Sigmoid colon (tissue), 4 donors: ENCODE measurements around the gene SOS1.

Experiments used
- EP300 ChIP-seq, 4 donors: sonication (generic); formaldehyde crosslinking; IDR thresholded peaks; one replicate each; pipeline ENCODE4 v1.6.1; 2017; ENCODE audit warnings: antibody characterized with exemption in 4 of 4
- POLR2A ChIP-seq, 2 donors: fragments of 450-650 bp; IDR thresholded peaks; one replicate each; pipeline ENCODE4 v1.6.1; 2016; ENCODE audit warnings: antibody characterized with exemption in 2 of 2, mild to moderate bottlenecking in 2 of 2, moderate library complexity in 2 of 2
- POLR2AphosphoS5 ChIP-seq, 4 donors: sonication (generic); formaldehyde crosslinking; IDR thresholded peaks; one replicate each; pipeline ENCODE4 v1.6.1; 2017; ENCODE audit warnings: antibody characterized with exemption in 4 of 4
- TF ChIP-seq, protein P1 (sequence below), 4 experiments: fragments of 450-650 bp in 3 of 4; fragments of 200-600 bp in 1 of 4; IDR thresholded peaks; one replicate each; pipeline ENCODE4 v1.5.1; 2016 to 2019; ENCODE audit warnings: antibody characterized with exemption in 4 of 4, mild to moderate bottlenecking in 3 of 4, moderate library complexity in 2 of 4

DNA sequence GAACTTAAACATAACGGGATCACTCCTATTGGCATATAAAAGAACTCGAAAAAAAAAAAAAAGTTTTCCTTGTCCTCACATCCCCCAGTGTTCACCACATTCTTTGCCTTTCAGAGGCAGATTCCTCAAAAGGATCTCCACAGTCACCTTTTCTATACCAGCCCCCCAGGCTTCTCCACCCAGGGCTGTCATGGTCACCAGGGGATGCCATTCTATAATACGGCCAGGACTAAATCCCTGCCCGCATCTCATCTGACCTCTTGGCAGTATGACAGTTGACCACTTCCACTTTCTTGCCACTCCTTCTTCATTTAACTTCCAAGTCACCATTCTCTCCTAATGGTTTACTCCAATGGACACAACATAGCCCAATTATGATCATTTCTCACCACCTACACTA lies 29.3 kb downstream of the SOS1 start:
- TF ChIP-seq, protein P1, sequence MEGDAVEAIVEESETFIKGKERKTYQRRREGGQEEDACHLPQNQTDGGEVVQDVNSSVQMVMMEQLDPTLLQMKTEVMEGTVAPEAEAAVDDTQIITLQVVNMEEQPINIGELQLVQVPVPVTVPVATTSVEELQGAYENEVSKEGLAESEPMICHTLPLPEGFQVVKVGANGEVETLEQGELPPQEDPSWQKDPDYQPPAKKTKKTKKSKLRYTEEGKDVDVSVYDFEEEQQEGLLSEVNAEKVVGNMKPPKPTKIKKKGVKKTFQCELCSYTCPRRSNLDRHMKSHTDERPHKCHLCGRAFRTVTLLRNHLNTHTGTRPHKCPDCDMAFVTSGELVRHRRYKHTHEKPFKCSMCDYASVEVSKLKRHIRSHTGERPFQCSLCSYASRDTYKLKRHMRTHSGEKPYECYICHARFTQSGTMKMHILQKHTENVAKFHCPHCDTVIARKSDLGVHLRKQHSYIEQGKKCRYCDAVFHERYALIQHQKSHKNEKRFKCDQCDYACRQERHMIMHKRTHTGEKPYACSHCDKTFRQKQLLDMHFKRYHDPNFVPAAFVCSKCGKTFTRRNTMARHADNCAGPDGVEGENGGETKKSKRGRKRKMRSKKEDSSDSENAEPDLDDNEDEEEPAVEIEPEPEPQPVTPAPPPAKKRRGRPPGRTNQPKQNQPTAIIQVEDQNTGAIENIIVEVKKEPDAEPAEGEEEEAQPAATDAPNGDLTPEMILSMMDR (IDR thresholded peaks at IDR 0.05): no peak
- TF ChIP-seq POLR2AphosphoS5 (IDR thresholded peaks at IDR 0.05) (no peak), EP300 (IDR thresholded peaks at IDR 0.05) (no peak), POLR2A (IDR thresholded peaks at IDR 0.05) (no peak)
